ENCODE results near the gene CES4A.
"Not testable (repeated sequence)": the region's sequence is repeated elsewhere in the genome, so short reads cannot be mapped to it uniquely, and the experiment has no call there.

CES4A gene

GRCh38 chr16:67041520-67041919, 53.1 kb downstream of the CES4A start:
- H3K4me3 ChIP-seq (ENCODE audit: low read depth, low read length) = not testable (repeated sequence)

GRCh38 chr16:67043420-67043819, 55.0 kb downstream of the CES4A start:
- H3K4me3 ChIP-seq (ENCODE audit: low read depth, low read length) = no peak overlapping the region

GRCh38 chr16:67050796-67051195, 62.4 kb downstream of the CES4A start:
- no peak overlapping the region for H3K4me3 ChIP-seq (ENCODE audit: low read depth, low read length)

- H3K4me3 ChIP-seq (ENCODE audit: low read depth, low read length) = no peak overlapping the region
Observed at GRCh38 chr16:67052399-67052798, 64.0 kb downstream of the CES4A start.

GRCh38 chr16:67053767-67054334, 65.5 kb downstream of the CES4A start:
- H3K4me3 ChIP-seq (ENCODE audit: low read depth, low read length) = no peak overlapping the region

- no peak overlapping the region for H3K4me3 ChIP-seq (ENCODE audit: low read depth, low read length)
Observed at GRCh38 chr16:67054901-67055300, 66.5 kb downstream of the CES4A start.

- H3K4me3 ChIP-seq (ENCODE audit: low read depth, low read length) = no peak overlapping the region
Observed at GRCh38 chr16:67055712-67056487, 67.5 kb downstream of the CES4A start.
